ENCODE results near the gene ATP6V1B1.

Gene ATP6V1B1

DNA sequence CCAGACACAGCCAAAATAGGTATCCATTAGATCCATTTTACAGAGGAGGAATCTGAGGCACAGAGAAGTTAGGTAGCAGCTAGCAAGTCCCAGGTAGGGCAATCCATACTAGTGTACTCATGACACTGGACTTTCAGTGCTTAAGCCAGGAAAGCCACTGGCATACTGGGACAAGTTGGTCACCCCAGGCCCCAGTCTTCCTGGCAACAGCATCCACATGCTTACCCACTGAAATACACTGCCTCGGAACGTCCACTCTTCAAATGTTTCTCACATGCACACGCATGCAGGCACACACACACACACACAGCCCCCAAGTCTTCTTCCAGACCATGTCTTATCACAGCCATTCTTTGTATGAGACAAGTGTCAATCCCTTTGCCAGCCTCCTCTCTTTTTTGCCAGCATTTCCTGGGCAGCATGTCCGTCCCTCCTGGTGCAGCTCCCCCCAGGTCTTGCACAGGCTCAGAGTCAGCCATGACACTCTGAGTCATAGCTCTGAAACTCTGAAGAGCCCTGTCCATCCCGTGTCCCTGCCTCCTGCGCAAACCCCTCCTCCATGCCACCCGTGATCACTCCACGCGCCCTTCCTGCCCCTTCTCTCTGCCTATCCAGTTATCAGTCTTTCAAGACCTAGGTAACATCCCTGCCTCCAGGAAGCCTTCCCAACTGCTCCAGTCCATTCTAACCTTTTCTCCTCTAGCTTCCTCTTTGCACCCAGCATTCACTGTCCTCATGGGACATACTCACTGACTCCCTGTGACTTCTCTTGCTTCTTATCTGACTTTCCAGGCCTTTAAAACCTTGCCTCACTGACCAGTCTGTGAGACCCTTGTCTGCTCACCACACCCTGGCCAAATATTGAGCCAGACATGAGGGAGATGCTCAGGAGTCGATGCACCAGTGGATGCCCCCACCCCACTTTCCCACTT, 69.8 kb downstream of the ATP6V1B1 start:
- Histone ChIP-seq H3K9me3 (ENCODE audit: low read length) (no peaks in the 10 kb centered on the region), H3K9me2 (ENCODE audit: low read depth, low read length) (no peaks in the 10 kb centered on the region), H4K20me1 (ENCODE audit: insufficient read depth, low read length) (no peaks in the 10 kb centered on the region), H3K4me1 (ENCODE audit: insufficient read depth, low read length, severe bottlenecking) (peaks cover 11% of the 10 kb centered on the region), H3K4me2 (ENCODE audit: low read length) (no peak overlapping the region), H3K79me2 (ENCODE audit: insufficient read depth, low read length) (no peaks in the 10 kb centered on the region), H3K36me3 (ENCODE audit: insufficient read depth, low read length) (no peaks in the 10 kb centered on the region), H3F3A (ENCODE audit: insufficient read depth, low read length) (no peaks in the 10 kb centered on the region), H3K27ac (ENCODE audit: low read depth, low read length, poor library complexity, severe bottlenecking) (no peak overlapping the region), H3K27me3 (ENCODE audit: insufficient read depth, low read length) (no peaks in the 10 kb centered on the region), H2AFZ (ENCODE audit: low read length) (no peak overlapping the region), H3K4me3 (ENCODE audit: low read depth, low read length, poor library complexity, severe bottlenecking) (no peak overlapping the region), H3K9ac (ENCODE audit: low read length) (no peak overlapping the region)
- TF ChIP-seq, protein P1, sequence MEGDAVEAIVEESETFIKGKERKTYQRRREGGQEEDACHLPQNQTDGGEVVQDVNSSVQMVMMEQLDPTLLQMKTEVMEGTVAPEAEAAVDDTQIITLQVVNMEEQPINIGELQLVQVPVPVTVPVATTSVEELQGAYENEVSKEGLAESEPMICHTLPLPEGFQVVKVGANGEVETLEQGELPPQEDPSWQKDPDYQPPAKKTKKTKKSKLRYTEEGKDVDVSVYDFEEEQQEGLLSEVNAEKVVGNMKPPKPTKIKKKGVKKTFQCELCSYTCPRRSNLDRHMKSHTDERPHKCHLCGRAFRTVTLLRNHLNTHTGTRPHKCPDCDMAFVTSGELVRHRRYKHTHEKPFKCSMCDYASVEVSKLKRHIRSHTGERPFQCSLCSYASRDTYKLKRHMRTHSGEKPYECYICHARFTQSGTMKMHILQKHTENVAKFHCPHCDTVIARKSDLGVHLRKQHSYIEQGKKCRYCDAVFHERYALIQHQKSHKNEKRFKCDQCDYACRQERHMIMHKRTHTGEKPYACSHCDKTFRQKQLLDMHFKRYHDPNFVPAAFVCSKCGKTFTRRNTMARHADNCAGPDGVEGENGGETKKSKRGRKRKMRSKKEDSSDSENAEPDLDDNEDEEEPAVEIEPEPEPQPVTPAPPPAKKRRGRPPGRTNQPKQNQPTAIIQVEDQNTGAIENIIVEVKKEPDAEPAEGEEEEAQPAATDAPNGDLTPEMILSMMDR (IDR thresholded peaks at IDR 0.05; ENCODE audit: low read length): no peak
- TF ChIP-seq EZH2 (IDR thresholded peaks at IDR 0.05; ENCODE audit: borderline replicate concordance, low read length): no peak

DNA sequence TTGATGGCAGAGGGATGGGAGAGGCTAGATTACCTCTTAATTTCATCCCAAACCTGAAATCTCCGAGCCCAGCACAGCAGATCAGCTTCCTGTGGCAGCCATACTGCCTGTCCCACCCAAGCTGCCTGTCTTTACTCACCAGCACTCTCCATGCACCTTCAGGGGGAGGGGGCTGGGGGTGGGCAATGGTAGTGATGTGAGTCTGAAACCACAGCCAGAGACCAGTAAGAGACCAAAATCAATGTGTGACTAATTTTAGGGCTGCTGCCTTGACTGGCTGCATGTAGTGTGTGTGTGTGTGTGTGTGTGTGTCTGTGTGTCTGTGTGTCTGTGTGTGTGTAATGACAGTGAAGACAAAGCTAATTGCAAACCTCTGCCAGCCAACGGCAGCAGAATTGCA, 70.6 kb downstream of the ATP6V1B1 start:
- Histone ChIP-seq H3K9ac (ENCODE audit: low read length) (no peak overlapping the region), H3K4me2 (ENCODE audit: low read length) (no peak overlapping the region), H4K20me1 (ENCODE audit: insufficient read depth, low read length) (no peaks in the 10 kb centered on the region), H3K4me1 (ENCODE audit: insufficient read depth, low read length, severe bottlenecking) (peaks cover 3% of the 10 kb centered on the region), H3K4me3 (ENCODE audit: low read depth, low read length, poor library complexity, severe bottlenecking) (no peak overlapping the region), H3K27me3 (ENCODE audit: insufficient read depth, low read length) (no peaks in the 10 kb centered on the region), H2AFZ (ENCODE audit: low read length) (no peak overlapping the region), H3K9me2 (ENCODE audit: low read depth, low read length) (no peaks in the 10 kb centered on the region), H3K9me3 (ENCODE audit: low read length) (no peaks in the 10 kb centered on the region), H3K79me2 (ENCODE audit: insufficient read depth, low read length) (no peaks in the 10 kb centered on the region), H3K27ac (ENCODE audit: low read depth, low read length, poor library complexity, severe bottlenecking) (no peak overlapping the region), H3K36me3 (ENCODE audit: insufficient read depth, low read length) (no peaks in the 10 kb centered on the region), H3F3A (ENCODE audit: insufficient read depth, low read length) (no peaks in the 10 kb centered on the region)
- TF ChIP-seq EZH2 (IDR thresholded peaks at IDR 0.05; ENCODE audit: borderline replicate concordance, low read length): no peak
- TF ChIP-seq, protein P1 (IDR thresholded peaks at IDR 0.05; ENCODE audit: low read length): no peak

DNA sequence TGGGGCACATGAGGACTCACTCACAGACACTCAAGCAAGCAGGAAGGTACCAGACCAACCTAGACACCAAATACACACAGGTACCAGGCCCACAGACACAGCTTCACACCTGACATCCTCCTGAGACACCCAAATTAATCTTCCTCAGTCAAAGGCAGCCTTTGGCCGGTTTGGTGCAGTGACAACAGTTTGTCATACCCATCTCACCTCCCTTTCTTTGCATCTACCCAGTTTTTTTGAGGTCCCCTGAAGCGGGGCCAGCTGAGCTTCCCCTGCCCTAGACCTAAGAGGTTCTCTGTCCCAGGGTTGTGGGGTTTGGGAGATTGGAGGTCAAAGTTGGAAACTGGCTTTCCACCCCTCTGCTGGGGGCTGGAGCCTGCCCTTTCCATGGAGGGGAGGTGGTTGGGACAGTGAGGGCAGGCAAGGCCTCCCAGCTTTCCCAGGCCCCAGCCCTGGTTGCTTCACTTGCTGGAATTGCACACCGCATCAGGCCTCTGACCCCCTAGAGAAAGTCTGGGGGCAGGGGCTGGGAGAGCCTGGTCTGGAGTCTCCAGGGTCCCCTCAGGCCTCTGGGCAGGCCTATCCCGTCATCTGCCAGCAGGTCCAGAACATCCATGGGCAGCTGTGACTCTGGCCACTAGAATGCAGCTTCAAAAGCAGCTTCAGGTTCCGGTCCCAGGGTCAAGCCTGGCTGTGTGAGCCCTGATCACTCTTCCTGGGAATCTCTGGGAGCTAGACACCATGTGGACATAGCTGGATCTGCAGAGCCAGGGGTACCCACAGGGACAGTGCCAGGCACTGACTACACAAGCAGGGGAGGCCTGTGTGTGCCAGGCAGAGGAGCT, 71.5 kb downstream of the ATP6V1B1 start:
- Histone ChIP-seq H3K4me2 (ENCODE audit: low read length) (no peak overlapping the region), H3K9me3 (ENCODE audit: low read length) (no peaks in the 10 kb centered on the region), H3K4me3 (ENCODE audit: low read depth, low read length, poor library complexity, severe bottlenecking) (no peak overlapping the region), H3K4me1 (ENCODE audit: insufficient read depth, low read length, severe bottlenecking) (no peaks in the 10 kb centered on the region), H3K9me2 (ENCODE audit: low read depth, low read length) (no peaks in the 10 kb centered on the region), H2AFZ (ENCODE audit: low read length) (no peak overlapping the region), H3K9ac (ENCODE audit: low read length) (no peak overlapping the region), H3F3A (ENCODE audit: insufficient read depth, low read length) (no peaks in the 10 kb centered on the region), H3K79me2 (ENCODE audit: insufficient read depth, low read length) (no peaks in the 10 kb centered on the region), H4K20me1 (ENCODE audit: insufficient read depth, low read length) (no peaks in the 10 kb centered on the region), H3K36me3 (ENCODE audit: insufficient read depth, low read length) (no peaks in the 10 kb centered on the region), H3K27ac (ENCODE audit: low read depth, low read length, poor library complexity, severe bottlenecking) (no peak overlapping the region), H3K27me3 (ENCODE audit: insufficient read depth, low read length) (no peaks in the 10 kb centered on the region)
- TF ChIP-seq, protein P1 (IDR thresholded peaks at IDR 0.05; ENCODE audit: low read length): no peak
- TF ChIP-seq EZH2 (IDR thresholded peaks at IDR 0.05; ENCODE audit: borderline replicate concordance, low read length): no peak

Measured in OCI-LY1 (cell line).